Peyer's patch (tissue), 4 donors: ENCODE data around the gene CDKN1C.

ENCODE experiments used
- POLR2A ChIP-seq, 2 donors: fragments of 450-650 bp; IDR thresholded peaks; one replicate each; pipeline ENCODE4 v1.5.1; 2017; ENCODE audit warnings: antibody characterized with exemption in 2 of 2, mild to moderate bottlenecking in 2 of 2, moderate library complexity in 2 of 2
- TF ChIP-seq, protein P1 (sequence below), 6 experiments: fragments of 450-650 bp in 4 of 6; fragments of 200-600 bp in 2 of 6; sonication (generic) in 1 of 6; IDR thresholded peaks; one replicate each; pipeline ENCODE4 v1.5.1; 2017 to 2019; ENCODE audit warnings: antibody characterized with exemption in 6 of 6, mild to moderate bottlenecking in 3 of 6, moderate library complexity in 1 of 6

DNA sequence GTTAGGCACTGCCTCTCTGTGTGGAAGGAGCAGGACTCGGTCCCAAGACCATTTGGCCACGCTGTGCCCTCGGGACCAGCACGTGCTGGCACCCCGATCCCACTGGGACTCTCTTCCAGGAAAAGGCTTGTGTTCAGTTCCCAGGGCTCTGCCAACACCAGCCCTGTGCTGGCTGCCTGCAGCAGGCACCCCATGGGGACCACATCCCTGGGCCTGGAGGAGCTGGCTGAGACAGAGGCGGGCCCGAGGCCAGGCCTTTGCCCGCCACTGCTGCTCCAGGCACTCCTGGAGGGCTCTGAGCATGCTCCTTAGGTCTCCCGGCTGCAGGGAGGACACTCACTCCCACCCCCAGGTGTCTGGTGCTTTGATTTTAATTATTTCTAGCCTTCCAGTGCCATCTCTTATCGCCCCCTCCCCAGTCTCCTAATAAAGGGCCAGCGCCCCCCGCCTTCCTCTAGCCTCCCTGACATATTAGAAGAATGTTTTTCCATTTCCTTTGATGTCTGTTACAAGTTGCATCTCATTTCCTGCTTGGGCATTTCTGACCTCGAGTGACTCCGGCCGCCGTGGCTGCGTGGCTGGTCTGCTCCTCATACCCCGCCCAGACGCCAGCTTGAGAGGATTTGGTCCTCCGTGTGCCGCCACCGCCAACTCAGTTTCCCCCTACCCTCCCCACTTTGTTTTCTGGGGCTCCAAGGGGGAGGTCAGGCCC lies 14.4 kb downstream of the CDKN1C start:
- TF ChIP-seq, protein P1, sequence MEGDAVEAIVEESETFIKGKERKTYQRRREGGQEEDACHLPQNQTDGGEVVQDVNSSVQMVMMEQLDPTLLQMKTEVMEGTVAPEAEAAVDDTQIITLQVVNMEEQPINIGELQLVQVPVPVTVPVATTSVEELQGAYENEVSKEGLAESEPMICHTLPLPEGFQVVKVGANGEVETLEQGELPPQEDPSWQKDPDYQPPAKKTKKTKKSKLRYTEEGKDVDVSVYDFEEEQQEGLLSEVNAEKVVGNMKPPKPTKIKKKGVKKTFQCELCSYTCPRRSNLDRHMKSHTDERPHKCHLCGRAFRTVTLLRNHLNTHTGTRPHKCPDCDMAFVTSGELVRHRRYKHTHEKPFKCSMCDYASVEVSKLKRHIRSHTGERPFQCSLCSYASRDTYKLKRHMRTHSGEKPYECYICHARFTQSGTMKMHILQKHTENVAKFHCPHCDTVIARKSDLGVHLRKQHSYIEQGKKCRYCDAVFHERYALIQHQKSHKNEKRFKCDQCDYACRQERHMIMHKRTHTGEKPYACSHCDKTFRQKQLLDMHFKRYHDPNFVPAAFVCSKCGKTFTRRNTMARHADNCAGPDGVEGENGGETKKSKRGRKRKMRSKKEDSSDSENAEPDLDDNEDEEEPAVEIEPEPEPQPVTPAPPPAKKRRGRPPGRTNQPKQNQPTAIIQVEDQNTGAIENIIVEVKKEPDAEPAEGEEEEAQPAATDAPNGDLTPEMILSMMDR (IDR thresholded peaks at IDR 0.05): no peak
- no peak for TF ChIP-seq POLR2A (IDR thresholded peaks at IDR 0.05)
